Hematopoietic multipotent progenitor cell treated with erythropoietin and hydrocortisone succinate and interleukin-3 and kit ligand, for 15 days (in vitro differentiated cells): Measurements from ENCODE around the gene CCDC9B.

Source experiments
- DNase-seq: peaks from one replicate; pipeline ENCODE4 v3.0.0-alpha.2; 2015; ENCODE audit warnings: low spot score

CCDC9B gene

DNA sequence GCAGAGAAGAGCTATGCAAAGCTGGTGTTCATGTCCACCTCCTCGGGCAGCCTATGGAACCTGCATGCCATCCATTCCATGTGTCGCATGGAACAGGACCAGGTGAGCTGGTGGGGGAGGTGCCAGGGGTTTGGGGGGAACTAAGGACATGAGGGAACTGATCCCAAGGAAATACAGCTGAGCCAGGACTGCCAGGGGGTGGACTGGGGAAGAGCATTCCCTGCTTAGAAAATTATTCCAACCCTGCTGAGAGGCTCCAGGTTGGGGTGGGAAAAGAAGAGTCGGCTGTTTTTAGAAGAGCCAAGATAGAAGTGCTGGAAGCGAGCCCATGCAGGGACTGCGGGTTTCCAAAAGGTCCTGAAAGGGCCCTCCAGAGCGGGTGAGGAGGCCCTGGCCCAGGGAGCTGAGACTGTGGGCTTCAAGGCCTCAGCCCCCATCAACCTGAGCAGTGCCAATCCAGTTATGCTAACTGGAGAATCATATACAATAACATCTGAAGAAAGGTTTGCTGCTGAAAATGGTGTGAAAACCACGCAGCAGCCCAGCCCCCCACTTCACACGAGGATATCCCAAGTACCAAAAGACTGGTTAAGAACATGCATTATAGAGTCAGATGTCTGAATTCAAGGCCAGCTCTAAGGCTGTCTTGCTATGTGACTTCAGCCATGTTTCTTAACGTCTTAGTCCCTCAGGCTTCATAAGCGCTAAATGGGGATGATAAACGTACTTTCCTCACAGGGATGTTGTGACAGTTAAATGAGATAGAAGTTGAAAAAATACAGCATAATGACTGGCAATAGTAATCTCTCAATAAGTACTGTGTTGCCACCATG, 25.1 kb upstream of the CCDC9B start:
- DNase-seq: no peak

DNA sequence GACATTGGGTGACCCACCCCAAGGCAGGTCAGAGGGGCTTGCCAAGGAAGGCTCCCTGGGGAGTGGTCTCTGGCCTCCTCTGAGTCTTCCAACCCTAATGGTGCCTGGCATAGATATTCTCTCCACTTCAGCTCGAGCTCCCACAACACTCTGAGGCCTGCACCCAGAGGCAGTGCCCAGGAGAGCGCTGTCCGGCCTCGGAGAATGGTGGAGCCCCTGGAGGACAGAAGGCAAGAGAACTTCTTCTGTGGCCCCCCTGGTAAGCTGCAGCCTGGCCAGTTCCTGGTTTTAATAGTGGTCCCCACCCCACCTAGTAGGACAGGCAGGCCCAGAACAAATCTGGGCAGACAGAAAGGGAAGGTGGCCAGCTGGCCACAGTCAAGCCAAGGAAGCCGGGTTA, 24.3 kb upstream of the CCDC9B start:
- DNase-seq: no peak

DNA sequence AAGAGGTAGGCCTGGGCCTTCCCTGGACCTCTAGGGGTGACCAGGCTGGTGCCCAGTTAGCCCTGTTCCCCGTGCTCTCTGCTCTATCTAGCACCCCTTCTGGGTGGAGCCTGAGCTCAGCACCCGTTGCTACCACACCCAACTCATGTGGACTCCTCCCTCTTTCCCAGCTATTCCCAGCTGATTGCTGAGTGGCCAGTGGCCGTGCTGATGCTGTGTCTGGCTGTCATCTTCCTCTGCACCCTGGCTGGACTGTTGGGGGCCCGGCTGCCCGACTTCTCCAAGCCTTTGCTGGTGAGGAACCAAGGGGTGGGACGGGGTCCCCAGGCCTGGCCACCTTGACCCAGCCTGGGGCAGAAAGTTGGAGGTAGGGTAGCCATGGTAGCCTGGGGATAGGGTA, 23.5 kb upstream of the CCDC9B start:
- DNase-seq: peak; percentile 54

DNA sequence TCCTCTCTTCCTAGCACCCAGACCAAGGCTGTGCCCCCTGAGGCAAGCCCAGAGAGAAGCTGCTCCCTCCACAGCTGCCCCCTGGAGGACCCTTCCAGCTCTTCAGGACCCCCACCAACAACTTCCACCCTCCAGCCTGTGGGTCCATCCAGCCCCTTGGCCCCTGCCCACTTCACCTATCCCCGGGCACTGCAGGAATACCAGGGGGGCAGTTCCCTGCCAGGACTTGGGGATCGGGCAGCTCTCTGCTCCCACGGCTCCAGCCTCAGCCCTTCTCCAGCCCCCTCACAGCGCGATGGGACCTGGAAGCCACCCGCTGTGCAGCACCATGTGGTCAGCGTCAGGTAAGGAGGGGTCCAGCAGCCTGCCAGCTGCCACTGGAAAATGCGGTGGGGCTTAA, 22.9 kb upstream of the CCDC9B start:
- no peak for DNase-seq

DNA sequence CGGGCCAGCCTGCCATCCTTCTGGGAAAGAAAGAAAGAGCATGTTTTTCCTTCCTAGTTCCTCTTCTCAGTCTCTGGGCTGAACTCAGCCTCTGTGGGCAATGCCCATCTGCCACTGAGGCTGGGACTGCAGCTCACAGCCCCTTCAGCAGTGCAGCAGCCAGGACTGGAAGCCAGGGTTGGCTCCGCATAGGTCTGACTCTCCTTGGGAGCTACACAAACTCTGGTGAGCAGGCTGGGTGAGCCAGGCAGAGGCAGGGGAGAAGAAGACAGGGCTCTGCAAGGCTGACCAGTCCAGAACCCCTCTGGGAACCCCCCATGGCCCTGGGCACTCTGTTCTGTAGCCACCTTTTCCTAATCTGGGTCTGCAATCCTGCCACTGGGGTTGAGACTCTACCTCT, 20.9 kb upstream of the CCDC9B start:
- no peak for DNase-seq

DNA sequence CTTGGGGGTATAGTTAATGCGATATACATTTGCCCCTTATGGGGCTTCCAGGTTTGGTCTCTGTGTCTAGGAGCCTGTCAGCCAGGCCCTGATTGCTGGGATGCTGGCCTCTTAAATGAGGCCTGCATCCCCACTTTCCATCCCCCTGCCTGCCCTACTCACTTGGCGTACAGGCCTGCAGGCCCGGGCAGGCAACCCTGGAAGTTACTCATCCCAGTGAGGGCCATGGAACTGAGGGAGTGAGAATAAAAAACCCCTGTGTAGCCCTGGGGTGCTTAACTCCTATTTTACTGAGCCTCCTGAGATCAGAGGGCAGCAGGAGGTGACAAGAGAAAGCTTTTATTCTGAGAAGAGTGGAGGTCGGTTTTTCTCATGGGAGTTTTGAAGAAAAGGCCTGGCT, 19.3 kb upstream of the CCDC9B start:
- no peak for DNase-seq

DNA sequence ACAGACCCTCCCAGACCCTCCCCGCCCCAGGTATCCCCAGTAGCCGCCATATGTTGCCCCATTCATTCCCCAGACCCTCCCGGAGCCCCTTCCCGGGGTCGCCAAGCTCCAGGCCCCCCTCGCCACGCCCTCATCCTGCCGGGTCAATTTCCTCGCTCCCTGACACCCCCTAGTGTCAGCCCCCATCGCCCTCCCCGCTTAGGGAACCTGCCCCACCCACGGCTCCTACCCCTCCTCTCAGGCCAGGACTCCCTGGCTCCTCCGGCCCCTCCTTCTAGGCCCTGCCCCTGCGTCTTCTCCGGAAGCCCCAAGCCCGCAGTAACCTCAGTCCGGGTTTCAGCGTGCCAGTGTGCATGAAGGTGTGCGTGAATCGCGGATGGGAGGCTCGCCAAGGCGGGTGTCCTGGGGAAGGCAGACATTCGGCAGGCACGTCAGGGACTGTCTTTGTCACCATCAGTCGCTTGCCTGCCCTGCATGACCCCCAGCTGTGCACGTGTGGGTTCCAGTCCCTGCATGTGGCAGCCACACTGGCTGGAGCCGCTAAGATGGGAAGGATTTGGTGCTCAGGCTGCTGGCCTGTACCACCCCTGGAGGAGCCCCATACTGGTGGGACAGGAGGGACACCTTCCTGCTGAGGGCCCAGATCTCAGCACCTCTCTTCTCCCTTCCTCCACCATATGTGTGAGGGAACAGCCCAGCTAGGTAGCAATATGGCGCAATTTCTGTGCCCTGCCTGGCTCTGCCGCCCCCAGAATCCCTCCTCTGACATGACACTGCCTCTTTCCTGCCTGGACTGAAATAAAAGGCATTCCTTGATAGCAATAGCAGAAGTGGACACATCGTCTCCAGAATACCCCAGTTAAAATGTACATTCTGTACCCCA, 18.0 kb upstream of the CCDC9B start:
- DNase-seq: no peak

DNA sequence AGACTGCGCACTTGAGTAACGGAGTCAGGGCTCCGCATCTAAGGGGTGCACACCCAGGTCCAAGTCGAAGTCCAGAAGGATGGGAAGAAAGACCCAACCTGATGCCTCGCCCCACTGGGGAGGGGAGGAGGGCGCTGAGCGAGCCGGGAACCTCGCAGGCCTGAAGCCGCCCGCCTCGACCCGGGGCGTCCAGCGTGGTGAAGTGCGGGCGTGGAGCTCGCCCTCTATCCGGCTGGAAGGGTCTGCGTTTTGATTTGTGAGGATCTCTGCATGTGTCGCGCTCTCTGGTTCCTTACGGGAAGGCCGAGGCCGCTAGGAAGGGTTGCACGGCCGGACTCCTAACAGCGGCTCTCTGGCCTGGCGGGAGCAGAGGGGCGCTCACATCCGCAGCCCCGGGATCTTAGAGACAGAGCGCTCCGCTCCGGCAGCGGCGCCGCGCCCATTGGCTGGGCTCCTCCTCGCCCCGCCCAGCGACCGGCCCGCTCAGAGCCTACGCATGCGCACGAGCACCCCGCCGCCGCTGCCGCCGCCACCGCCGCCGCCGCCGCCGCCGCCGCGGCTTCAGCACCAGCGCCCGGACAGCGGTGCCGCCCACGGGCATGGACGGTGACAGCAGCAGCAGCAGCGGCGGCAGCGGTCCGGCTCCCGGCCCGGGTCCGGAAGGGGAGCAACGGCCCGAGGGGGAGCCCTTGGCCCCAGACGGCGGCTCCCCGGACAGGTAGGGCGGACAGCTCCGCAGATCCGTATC, 17.2 kb upstream of the CCDC9B start, which contains the start of gene DISP2:
TSS of gene DISP2 (plus strand) at position 497 of the 748 bp plus-strand sequence. CDS start at position 600, 103 bp downstream.
- DNase-seq: peak; percentile 91

DNA sequence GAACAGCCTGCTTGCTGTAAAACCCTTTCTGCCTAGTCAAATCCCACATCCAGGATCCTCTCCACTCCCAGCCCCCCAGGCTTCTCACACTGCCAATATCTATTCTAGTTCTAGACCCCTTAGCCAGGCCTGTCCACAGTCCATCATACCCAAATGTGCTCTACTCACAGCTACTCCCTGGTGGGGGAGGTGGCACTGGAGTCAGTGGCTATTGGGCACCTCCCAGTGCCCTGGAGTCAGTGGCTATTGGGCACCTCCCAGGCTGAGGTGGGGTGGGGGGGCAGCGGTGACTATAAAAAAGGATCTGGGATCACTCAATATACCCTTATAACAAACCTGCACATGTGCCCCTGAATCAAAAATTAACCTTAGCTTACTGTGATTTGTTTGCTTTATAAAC, 16.5 kb upstream of the CCDC9B start:
- no peak for DNase-seq

DNA sequence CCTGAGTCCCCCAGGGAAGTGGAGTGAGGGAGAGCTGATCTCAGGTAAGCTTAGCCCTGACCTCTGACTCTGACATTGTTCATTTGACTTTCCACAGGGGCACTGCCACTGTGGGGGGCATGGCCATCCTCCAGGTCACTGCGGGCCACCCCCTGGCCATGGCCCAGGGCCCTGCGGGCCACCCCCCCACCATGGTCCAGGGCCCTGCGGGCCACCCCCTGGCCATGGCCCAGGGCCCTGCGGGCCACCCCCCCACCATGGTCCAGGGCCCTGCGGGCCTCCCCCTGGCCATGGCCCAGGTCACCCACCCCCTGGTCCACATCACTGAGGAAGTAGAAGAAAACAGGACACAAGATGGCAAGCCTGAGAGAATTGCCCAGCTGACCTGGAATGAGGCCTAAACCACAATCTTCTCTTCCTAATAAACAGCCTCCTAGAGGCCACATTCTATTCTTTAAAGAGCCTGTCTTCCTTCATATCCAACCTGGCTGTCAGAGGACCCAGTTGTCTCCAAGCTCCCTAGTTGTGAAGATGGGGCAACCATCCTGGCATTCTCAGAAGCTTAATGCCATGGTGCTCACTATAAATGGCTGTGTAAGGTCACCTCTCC, 15.3 kb upstream of the CCDC9B start:
- DNase-seq: no peak

DNA sequence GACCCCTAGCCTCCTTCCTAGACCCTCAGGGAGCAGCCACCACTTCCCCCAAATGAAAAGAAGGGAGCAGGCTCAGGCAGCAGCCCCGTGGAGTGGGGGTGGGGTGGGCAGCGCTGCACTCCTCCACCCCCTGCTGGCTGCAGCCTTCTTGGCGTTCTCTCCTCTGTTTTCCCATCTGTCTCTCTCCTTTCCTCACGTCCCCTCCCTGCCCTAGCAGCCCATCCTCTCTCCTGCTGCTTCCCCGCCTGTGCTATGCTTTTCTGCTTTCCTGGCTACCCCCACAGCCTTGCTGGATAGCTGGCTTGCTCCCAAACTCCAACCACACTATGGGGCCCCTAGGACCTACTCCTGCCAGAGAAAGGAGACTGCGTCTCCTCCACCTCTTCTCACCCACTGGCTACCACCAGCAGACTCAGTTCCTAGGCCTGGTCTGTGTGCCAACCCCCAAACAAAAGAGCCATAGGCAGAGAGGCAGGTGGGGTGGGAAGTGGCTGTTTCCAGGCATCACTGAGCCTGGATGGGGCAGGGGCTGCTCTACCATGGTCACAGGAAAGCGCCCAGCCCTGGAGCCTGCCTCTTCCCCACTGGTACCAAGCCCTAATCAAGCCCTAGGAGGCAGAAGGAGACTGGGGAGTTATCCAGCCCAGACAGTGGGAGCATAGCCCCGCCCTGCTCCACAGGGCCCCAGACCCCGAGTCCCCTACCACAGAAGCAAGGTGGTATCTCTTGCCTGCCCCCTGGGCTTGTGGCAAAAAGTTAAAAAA, 13.9 kb upstream of the CCDC9B start:
- DNase-seq: no peak

DNA sequence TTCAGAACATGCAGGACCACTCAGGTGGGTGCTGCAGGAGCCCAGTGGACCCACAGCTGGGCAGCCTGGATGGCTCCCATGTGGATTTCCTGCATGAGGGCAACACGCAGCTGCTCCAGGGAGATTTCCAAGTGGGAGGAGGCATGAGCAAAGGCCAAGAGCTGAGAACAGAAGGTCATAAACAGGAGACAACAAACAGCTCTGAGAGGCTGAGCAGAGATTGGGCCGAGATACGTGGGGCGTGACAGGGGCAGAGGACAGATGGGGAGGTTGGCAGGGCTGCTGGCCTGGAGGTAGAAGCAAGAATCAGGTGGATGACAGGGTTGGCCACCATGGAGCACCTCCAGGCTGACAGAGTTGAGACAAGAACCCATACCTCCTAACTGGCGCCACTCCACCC, 13.0 kb upstream of the CCDC9B start:
- no peak for DNase-seq

DNA sequence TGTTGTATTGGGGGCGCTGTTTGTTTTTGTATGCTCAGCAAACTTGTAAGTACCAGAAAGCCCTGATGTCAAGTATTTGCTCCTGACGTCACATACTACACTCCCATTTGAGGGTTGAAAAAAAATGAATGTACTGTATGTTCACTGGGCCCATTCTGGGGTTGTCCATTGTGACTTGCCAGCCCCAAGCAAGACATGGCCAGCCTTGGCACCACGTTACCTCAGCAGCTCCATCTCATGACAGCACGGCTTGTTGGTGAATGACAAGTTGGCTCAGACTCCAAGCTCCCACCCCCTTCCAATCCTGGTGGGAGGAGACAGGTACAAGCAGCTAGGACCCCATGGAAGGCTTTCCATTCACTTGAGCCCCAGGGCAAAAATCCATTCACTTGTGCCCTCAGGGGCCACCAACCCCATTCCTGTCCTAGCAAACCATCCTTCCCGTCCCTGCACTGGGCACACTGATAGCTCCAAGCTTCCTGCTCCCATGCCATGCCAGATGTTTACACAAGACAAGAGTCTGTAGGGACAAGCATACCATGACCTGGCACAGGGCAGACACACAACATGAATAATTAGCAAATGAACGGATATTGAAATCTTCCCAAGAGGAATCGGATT, 11.7 kb upstream of the CCDC9B start:
- no peak for DNase-seq

DNA sequence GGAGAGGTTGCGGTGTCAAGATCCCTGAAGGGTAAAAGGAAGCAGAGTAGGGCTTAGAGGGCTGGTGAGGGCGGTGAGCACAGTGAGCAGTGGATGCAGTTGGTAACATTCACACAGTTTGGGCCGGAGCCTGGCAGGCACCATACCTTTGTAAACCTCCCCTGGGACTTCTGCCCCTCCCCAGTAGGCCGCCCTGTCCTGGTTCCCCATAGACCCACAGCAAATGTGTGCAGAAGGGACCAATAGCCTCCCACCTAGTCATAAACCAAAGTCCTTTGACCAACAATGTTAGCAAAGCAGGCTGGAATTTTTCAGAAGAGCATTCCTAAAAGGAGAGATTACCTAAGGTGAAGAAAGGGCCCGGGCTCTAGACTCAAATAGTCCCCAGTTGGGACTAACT, 8.4 kb upstream of the CCDC9B start:
- no peak for DNase-seq

DNA sequence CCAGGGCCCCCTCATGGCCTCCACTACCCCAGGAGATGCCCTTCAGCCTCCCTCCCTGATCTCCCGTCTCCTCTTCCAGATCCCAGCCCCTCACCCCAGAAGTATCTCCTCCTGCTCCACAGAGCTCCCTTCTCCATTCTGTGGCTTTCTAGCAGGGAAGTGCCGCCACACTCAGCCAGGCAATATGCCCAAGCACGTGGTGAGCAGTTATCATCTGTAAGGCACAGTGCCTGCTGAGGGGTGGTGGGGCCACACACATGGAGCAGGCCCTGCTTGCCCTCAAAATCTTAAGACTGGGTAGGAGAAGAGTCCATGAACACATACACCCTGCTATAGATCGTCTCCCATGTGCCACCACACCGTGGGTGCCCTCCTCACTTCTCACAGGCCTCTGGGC, 7.7 kb upstream of the CCDC9B start:
- no peak for DNase-seq

DNA sequence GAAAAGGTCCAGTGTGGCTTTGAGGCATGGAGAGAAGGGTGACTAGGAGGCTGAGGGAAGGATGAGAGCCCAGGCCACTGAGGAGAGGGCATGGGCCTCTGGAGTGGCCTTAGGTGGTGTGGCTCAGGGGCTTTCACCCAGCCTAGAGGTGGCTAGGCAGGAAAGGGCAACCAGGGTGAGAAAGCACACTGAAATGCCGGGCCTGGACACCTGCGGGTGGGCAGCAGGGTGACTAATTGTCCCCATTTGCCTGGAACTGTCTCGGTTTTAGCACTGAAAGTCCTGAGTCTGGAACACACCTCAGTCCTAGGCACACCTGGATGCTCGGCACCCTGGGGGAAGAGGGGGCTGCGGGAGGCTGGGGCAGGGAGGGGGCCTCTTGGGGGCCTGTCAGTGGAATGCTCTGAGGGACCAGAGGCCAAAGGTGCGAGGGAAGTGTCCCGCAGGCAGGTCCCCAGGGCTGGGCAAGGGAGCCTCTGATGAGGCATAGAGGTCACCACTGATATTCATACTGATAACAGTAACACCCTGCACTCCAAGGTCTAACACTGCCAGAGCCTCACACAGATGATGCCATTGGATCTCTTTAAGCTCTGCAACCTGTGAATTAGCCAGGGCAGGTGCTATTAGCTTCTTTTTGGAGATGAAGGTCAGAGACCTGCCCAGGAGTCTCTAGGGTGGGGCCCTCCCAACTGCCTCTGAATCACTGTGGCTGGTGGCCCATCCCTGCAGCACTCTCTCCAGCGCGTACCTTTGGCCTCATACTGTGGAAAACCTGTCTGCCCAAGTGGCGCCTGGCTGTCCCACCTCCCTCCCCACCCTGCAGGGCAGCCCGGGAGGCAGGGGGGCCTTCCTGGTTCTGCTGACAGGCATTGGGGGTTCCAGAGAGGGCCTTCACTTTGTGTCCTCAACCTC, 7.1 kb upstream of the CCDC9B start:
- no peak for DNase-seq

DNA sequence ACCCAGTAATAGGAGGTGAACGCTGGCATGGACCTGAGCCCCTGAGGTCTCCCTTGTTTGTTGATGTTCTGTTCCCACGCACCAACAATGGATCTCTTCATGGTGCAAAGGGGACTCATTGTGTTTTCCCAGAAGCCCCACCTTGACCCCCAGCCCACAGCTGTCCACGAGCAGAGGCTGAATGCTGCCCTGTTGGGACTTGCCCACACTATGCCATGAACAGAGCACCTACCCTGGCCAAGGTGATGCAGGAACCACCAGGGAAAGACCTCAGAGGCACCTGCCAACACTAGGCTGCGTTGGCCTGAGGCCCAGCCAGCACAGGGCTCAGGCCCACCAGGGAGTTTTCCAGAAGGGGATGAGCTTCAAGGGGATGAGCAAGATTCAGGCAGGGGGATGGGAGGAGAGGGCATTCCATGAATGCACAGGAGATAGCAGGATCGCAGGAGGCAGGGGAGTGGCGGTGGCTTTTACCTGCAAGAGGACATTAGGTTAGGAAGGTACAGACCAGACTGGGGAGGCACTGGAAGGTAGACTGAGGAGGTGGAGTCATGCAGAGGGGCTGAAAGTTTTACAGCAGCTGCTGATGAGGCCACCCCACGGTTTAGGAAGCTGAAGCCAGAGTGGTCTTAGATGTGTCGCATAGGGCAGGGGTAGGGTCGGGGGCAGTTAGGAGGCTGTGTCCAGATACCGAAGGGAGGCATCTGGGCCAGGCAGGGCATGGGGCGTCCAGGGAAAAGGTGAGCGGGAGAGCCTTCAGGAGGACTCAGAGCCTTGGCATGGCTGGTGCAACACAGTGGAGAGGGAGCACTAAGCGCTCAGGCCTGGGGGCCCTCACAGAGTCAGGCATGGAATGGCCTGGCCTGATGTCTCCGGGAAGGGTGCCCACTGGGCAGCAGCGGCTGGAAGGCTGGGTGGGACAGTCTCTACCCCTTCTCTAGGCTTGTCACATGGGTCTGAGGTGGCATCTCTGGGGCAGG, 6.1 kb upstream of the CCDC9B start:
- no peak for DNase-seq

DNA sequence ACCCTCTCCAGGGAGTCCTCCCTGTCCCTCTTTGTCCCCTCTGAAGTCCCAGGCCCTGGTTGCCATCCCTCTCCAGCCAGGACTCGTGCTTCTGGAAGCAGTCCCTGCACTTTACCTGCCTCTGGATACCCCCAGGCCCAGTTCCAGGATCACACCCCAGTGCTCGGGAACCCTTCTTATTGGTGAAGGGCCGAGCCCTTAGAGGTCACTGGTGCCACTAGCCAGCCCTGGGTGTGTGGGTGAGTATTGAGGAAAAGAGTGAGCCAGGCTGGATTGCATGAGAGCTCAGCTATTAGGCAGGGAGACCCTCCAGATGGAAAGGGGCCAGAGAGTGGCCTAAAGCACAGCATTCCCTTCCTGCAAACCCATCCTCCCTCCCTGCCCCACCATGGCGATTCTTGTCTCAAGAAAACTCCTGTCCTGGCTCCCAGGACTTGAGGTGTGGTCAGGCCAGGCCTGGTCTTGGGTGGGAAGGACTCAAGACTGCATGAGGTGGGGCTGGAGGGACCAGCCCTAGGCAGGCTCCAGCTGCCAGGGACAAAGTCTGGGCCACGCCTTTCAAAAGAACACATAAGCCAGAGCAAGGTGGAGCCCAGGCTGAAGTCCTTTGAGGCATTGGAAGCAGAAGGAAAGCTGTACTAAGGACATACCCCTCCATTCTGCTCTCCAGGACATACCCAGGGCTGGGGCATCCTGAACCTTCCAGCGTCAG, 5.3 kb upstream of the CCDC9B start:
- DNase-seq: no peak
